ENCODE measurements around the gene C1QTNF6.

Gene C1QTNF6

DNA sequence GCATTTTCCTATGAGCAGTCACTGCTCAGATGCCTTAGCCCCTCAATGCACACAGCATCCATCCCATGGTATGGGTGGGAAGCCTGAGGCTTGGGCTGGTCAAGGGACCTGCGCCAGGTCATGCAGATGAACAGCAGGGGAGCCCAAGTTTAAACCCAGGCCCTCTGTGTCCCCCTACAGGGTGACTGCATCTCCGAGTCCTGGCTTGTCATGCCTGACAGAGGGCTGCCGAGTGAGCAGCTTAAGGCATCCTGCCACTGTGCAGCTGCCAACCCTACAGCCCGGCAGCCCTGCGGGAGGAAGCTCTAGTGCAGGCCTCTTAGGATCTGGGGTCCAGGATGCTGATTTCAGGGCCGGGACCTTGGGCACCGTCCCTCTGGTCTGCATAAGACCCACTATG lies 48.3 kb downstream of the C1QTNF6 start:
- no peak for DNase-seq

DNA sequence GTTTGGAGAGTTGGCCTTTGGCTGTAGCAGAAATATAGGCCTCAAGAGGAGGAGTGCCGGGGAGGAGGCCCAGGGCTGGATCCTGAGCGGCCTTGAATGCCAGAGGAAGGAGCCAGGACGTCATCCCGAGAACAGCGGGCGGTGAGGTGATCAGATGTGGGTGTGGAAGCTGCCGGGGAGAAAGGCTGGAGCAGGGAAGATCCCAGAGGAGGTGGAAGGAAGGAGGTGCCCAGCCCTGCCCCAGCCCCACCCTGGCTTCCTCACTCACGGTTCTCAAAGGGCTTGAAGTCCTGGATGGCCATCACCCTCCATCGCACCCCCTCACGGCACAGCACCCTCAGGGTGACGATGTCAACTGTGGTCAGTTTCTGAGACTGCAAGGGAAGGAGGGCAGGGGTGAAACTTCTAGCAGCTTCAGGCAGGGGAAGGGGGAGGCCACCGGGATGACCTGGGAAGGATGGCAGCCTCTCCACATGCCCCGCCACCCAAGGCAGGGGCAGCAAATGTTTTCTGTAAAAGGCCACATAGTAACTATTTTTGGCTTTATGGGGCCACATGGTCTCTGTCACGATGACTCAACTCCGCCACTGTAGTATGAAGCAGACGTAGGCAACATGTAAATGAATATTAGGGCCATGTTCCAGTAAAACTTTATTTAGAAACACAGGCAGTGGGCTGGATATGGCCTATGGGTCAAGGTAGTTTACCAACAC lies 49.0 kb downstream of the C1QTNF6 start:
- no peak for DNase-seq

DNA sequence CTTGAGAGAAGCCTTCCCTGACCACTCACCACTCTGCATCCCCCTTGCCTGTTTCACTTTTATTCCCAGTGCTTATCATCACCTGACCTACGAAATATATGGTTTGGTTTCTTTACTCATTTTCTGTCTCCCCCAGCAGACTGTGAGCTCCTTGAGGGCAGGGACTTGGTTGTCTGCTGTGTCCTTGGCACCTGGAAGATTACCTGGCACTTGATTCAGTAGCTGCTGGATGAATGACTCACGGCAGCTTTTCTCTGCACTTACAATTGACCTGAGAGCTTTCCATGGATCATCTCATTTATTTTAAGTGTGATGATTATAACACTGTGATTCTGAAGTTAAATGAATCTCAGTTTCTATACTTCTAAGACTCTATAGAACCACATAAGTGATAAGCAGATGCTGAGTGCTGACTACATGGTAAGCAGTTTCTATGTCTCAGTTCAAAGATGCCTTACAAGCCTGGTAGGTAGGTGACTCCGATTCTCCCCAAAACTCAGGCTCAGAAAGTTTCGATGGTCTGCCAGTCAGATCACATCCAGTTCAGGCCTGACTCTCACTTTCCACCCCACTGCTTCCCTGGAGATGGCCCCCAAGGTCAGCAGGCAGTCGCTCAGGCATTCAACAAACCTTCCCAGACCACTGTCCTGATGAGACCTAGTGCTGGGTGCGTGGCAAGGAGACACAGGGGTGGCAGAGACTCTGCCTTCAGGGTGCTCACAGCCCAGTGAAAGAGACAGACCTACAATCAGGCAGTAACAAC lies 50.0 kb downstream of the C1QTNF6 start:
- no peak for DNase-seq

DNA sequence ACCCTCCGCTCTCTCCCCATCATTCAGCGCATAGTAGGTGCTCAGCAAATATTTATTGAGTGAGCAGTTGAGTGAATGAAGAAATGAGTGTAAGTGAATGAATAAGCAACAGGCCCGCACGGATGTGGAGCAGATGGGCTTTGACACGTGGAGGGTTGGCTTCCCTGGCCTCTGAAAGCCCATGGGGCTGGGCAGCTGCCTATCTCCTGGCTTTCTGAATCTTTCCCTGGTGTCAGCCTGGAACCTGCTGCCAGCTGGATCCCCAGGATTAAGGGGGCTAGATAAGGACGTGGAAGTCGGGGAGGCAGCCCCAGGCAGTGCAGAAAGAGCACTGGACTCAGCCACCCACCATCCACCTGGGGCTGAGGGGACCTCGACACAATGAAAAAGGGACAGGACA lies 50.9 kb downstream of the C1QTNF6 start:
- DNase-seq: no peak

DNA sequence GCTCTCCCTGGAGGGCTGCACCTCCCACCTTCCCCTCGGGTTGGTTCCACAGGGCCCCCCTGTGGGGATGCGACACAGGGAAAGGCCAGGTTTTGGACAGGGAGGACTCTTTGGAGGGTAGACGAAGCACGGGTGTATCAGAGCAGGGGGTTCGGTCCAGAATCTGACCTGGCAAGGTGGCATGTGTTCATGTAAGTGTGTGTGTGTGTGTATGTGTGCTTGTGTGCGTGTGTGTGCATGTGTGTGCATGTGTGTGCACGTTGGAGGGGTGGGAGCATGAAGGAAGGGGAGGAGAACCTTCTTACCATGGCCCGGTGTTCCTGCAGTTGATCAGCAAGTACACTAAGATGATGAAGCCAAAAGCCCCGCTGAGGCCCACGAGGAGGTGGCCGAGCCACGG lies 53.0 kb downstream of the C1QTNF6 start:
- DNase-seq: no peak

DNA sequence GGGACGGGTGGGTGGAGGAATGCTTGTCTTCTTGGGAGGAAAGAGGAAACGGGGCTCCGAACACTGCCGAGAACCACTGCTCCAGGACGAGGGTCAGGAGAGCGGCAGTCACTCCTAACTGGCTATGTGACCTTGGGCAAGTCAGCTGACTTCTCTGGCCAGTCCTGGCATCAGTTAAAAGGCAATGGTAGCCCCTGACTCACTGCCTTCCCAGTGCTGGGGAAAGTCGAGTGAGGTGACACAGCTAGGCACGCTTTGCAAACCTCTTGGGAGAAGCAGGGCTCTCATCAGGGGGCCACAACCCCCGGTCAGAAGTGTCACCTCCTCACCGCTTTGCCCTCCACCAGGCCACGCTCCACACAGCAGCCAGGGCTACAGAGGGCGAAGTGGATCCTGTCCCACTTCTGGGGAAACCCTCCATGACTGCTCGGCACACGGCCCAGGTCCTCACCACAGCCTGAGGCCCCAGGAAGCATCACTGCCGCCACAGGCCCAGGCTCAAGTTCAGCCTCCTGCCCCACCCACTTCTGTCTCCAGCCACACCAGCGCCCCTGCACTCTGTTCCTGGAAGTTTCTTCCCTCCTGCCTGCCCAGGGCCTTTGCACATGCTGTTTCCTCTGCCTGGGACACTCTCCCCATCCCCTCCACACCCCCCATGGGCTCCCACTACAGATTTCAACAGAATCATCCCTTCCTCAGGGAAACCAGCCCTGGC lies 54.6 kb downstream of the C1QTNF6 start:
- DNase-seq: no peak

DNA sequence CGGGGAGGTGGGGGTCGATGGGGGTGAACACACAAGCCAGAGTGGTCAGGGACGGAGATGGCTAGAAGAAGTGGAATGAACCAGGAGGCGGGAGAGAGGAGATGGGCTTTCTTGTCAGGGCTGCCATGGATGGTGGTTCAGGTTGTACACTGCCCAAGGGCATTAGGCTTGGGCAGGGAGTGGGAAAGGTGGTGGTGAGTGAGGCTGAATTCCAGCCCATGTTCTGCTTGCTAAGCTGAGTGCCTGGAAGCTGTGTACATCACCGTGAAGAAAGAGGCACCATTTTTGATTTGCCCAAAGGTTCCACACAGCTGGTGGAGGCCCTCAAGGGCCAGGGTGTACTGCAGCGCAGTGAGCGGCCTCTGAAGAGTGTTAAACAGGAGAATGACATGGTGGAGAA lies 55.3 kb downstream of the C1QTNF6 start:
- no peak for DNase-seq
